Stimulated activated CD8-positive, alpha-beta memory T cell treated with anti-CD3 and anti-CD28 coated beads, Interleukin-7, amount 100 ng/mL, for 1 hour (primary cell): Measurements from ENCODE around the gene HABP2.

Source experiments
- DNase-seq, 2 donors: peaks; one replicate each; pipeline ENCODE4 v3.0.0-alpha.2; 2020; ENCODE audit warnings: low read depth in 2 of 2

HABP2 gene

GRCh38 chr10:113552701-113553100, at the start of gene HABP2:
Gene HABP2 (plus strand): TSS chr10:113553053. CDS start chr10:113553122, 69 bp downstream.
- DNase-seq, result no peak

- no peak for DNase-seq
Measured at GRCh38 chr10:113503930-113504329, 48.9 kb upstream of the HABP2 start.

GRCh38 chr10:113504423-113504822, 48.4 kb upstream of the HABP2 start:
- no peak for DNase-seq

- DNase-seq, result no peak
Measured at GRCh38 chr10:113506476-113506875, 46.4 kb upstream of the HABP2 start.

GRCh38 chr10:113511419-113511818, 41.4 kb upstream of the HABP2 start:
- no peak for DNase-seq

- no peak for DNase-seq
Measured at GRCh38 chr10:113515161-113515560, 37.7 kb upstream of the HABP2 start.

GRCh38 chr10:113515601-113516000, 37.3 kb upstream of the HABP2 start:
- DNase-seq, result no peak

GRCh38 chr10:113516061-113516460, 36.8 kb upstream of the HABP2 start:
- no peak for DNase-seq

GRCh38 chr10:113517165-113517900, 35.5 kb upstream of the HABP2 start:
- no peak for DNase-seq

- DNase-seq, result no peak
Measured at GRCh38 chr10:113517901-113518260, 35.0 kb upstream of the HABP2 start.

GRCh38 chr10:113518415-113518814, 34.4 kb upstream of the HABP2 start:
- DNase-seq, result no peak

GRCh38 chr10:113518816-113519591, 33.8 kb upstream of the HABP2 start:
- DNase-seq, result no peak

GRCh38 chr10:113519681-113520115, 33.2 kb upstream of the HABP2 start:
- DNase-seq, result no peak

- no peak for DNase-seq
Measured at GRCh38 chr10:113520261-113520660, 32.6 kb upstream of the HABP2 start.

GRCh38 chr10:113520690-113521474, 32.0 kb upstream of the HABP2 start:
- no peak for DNase-seq

GRCh38 chr10:113521475-113521795, 31.4 kb upstream of the HABP2 start:
- DNase-seq, result no peak

- no peak for DNase-seq
Measured at GRCh38 chr10:113522460-113522859, 30.4 kb upstream of the HABP2 start.

GRCh38 chr10:113523071-113523470, 29.8 kb upstream of the HABP2 start:
- DNase-seq, result no peak

GRCh38 chr10:113523628-113524027, 29.2 kb upstream of the HABP2 start:
- no peak for DNase-seq

GRCh38 chr10:113524120-113524519, 28.7 kb upstream of the HABP2 start:
- DNase-seq, result no peak

GRCh38 chr10:113524539-113525490, 28.0 kb upstream of the HABP2 start:
- DNase-seq, result no peak
